Astrocyte (in vitro differentiated cells and primary cell): Measurements from ENCODE around the gene CFAP45.

ENCODE experiments used
- EZH2 ChIP-seq: IDR thresholded peaks from 2 replicates; pipeline ENCODE4 v1.6.1; 2012; ENCODE audit warnings: mild to moderate bottlenecking, low read length, inconsistent platforms; ENCODE audit not compliant: insufficient read depth
- TF ChIP-seq, protein P1 (sequence below): IDR thresholded peaks from 2 replicates; pipeline ENCODE4 v1.5.1; 2011; ENCODE audit warnings: low read depth, mild to moderate bottlenecking, inconsistent platforms, low read length, moderate library complexity; ENCODE audit not compliant: insufficient read depth

DNA sequence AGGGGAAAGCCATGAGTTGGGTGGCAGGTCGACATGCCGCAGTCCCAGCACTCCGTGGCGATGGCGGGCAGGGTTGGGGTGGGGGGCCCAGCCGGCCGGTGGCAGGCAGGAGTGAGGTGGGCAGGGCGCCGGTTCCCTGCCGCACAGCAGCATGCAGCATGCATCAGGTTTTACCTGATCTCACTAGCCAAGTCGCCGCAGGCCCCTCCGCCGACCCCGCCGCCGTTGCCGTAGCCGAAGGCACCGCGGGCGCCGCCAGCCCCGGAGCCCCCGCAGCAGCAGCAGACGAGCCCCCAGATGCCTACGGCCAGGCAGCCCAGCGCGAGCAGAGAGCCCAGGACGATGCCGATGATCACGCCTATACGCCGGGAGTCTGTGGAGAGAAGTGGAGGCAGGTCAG lies 44.3 kb downstream of the CFAP45 start:
- TF ChIP-seq, protein P1, sequence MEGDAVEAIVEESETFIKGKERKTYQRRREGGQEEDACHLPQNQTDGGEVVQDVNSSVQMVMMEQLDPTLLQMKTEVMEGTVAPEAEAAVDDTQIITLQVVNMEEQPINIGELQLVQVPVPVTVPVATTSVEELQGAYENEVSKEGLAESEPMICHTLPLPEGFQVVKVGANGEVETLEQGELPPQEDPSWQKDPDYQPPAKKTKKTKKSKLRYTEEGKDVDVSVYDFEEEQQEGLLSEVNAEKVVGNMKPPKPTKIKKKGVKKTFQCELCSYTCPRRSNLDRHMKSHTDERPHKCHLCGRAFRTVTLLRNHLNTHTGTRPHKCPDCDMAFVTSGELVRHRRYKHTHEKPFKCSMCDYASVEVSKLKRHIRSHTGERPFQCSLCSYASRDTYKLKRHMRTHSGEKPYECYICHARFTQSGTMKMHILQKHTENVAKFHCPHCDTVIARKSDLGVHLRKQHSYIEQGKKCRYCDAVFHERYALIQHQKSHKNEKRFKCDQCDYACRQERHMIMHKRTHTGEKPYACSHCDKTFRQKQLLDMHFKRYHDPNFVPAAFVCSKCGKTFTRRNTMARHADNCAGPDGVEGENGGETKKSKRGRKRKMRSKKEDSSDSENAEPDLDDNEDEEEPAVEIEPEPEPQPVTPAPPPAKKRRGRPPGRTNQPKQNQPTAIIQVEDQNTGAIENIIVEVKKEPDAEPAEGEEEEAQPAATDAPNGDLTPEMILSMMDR: no peak
- no peak for TF ChIP-seq EZH2
